ENCODE measurements around the gene MYO5B. TPM values are rescaled to one million over a fixed set of nuclear protein-coding genes. Genes with fewer than 3 reads are reported as not detected.

MYO5B gene
- polyA plus RNA-seq, 4 donors = 45.0 to 185 (median 102) TPM

- 55 to 61% (median 60%) methylated on average over 3 of the region's 3 CpGs for WGBS, 3 donors
- peaks cover 0 to 26% (median 8%) of the 10 kb centered on the region in 3 donors for H3K4me1 ChIP-seq (ENCODE audit: control insufficient read depth in 3 of 3, insufficient read depth in 2 of 3, low read depth in 1 of 3, low read length in 2 of 3)
- H3K27me3 ChIP-seq (ENCODE audit: control insufficient read depth in 3 of 3, insufficient read depth in 3 of 3, low read length in 3 of 3) = no peaks in the 10 kb centered on the region
- no peaks in the 10 kb centered on the region for H3K9me3 ChIP-seq (ENCODE audit: control insufficient read depth in 2 of 2, insufficient read depth in 1 of 2, low read depth in 1 of 2, low read length in 1 of 2)
- no peak overlapping the region for H3K4me3 ChIP-seq (ENCODE audit: low read depth in 1 of 3, low read length in 3 of 3)
- no peak for DNase-seq
- H3K27ac ChIP-seq (ENCODE audit: low read depth in 1 of 3, low read length in 2 of 3) = no peak overlapping the region
- peaks cover 0 to 52% (median 2%) of the 10 kb centered on the region in 3 donors for H3K36me3 ChIP-seq (ENCODE audit: control insufficient read depth in 3 of 3, insufficient read depth in 2 of 3, low read depth in 1 of 3, low read length in 3 of 3)
- FAIRE-seq = no peak
Measured at GRCh38 chr18:49861659-49862058, 333.3 kb downstream of the MYO5B start.

- H3K36me3 ChIP-seq (ENCODE audit: control insufficient read depth in 3 of 3, insufficient read depth in 2 of 3, low read depth in 1 of 3, low read length in 3 of 3) = peaks cover 0 to 54% (median 2%) of the 10 kb centered on the region in 3 donors
- no peak overlapping the region for H3K4me3 ChIP-seq (ENCODE audit: low read depth in 1 of 3, low read length in 3 of 3)
- H3K4me1 ChIP-seq (ENCODE audit: control insufficient read depth in 3 of 3, insufficient read depth in 2 of 3, low read depth in 1 of 3, low read length in 2 of 3) = peaks cover 0 to 26% (median 8%) of the 10 kb centered on the region in 3 donors
- no peak for FAIRE-seq
- H3K9me3 ChIP-seq (ENCODE audit: control insufficient read depth in 2 of 2, insufficient read depth in 1 of 2, low read depth in 1 of 2, low read length in 1 of 2) = no peaks in the 10 kb centered on the region
- DNase-seq = peak in 1 of 2 donors; percentile 58
- no peaks in the 10 kb centered on the region for H3K27me3 ChIP-seq (ENCODE audit: control insufficient read depth in 3 of 3, insufficient read depth in 3 of 3, low read length in 3 of 3)
- H3K27ac ChIP-seq (ENCODE audit: low read depth in 1 of 3, low read length in 2 of 3) = peak overlapping the region; percentile 78 to 99 (median 89)
- 17 to 68% (median 31%) methylated on average over 12 of the region's 12 CpGs for WGBS, 3 donors
Measured at GRCh38 chr18:49859725-49860124, 335.2 kb downstream of the MYO5B start.

DNA sequence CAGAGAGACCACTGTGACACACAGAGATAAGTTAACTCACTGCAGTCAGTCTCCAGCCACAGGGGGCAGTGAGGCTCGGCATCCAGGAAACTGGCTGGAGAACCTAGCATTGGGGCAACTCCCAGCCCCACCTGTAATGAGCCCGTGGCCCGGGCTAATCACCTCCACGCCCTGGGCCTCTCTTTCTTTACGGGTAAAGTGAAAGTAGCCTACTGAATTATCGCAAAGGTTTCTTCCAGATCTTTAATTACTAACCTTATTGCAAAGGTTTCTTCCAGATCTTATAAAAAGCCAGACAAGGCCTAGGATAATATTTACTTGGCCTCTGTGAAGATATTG lies 336.0 kb downstream of the MYO5B start:
- peaks cover 0 to 26% (median 8%) of the 10 kb centered on the region in 3 donors for H3K4me1 ChIP-seq (ENCODE audit: control insufficient read depth in 3 of 3, insufficient read depth in 2 of 3, low read depth in 1 of 3, low read length in 2 of 3)
- no peak overlapping the region for H3K4me3 ChIP-seq (ENCODE audit: low read depth in 1 of 3, low read length in 3 of 3)
- no peak for FAIRE-seq
- 11 to 54% (median 45%) methylated on average over 6 of the region's 6 CpGs for WGBS, 3 donors
- peak overlapping the region; percentile 78 to 99 (median 89) for H3K27ac ChIP-seq (ENCODE audit: low read depth in 1 of 3, low read length in 2 of 3)
- no peaks in the 10 kb centered on the region for H3K27me3 ChIP-seq (ENCODE audit: control insufficient read depth in 3 of 3, insufficient read depth in 3 of 3, low read length in 3 of 3)
- peaks cover 0 to 53% (median 3%) of the 10 kb centered on the region in 3 donors for H3K36me3 ChIP-seq (ENCODE audit: control insufficient read depth in 3 of 3, insufficient read depth in 2 of 3, low read depth in 1 of 3, low read length in 3 of 3)
- peak; percentile 91 to 95 for DNase-seq
- no peaks in the 10 kb centered on the region for H3K9me3 ChIP-seq (ENCODE audit: control insufficient read depth in 2 of 2, insufficient read depth in 1 of 2, low read depth in 1 of 2, low read length in 1 of 2)

DNA sequence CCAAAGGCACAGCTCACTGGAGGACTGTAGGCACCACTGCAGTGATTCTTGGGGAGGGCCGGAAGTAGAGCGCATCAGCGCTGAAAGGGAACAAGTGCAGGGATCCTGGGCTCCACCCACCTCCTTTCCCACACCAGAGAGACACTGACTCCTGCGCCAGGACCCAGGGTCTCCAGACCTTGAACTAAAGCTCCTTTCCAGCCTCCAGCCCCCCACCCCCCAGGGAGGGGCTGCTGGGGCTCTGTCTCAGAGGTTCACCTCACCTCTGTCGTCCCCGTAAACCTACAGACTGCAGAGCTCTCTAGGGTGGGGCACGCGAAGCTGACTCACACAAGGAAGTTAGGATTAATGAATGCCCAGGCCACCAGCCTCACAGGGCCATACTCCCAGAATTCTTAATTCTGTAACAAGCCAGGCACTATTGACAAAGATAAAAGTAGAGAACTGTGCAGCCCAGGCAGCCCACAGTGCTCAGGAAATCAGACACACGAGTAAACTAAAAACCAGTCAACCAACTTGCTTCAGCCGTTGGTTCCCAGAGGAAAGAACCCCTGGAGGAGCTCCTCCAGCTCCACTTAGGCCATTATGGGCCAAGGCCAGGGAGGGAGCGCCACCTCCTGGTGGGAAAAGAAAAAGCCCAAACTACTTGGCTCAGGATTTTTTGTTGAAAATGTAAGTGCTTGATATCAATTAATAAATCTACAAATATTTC lies 336.5 kb downstream of the MYO5B start:
- Histone ChIP-seq H3K4me1 (ENCODE audit: control insufficient read depth in 3 of 3, insufficient read depth in 2 of 3, low read depth in 1 of 3, low read length in 2 of 3) (peaks cover 0 to 26% (median 8%) of the 10 kb centered on the region in 3 donors), H3K27ac (ENCODE audit: low read depth in 1 of 3, low read length in 2 of 3) (peak overlapping the region; percentile 78 to 99 (median 89)), H3K27me3 (ENCODE audit: control insufficient read depth in 3 of 3, insufficient read depth in 3 of 3, low read length in 3 of 3) (no peaks in the 10 kb centered on the region), H3K36me3 (ENCODE audit: control insufficient read depth in 3 of 3, insufficient read depth in 2 of 3, low read depth in 1 of 3, low read length in 3 of 3) (peaks cover 0 to 50% (median 3%) of the 10 kb centered on the region in 3 donors), H3K9me3 (ENCODE audit: control insufficient read depth in 2 of 2, insufficient read depth in 1 of 2, low read depth in 1 of 2, low read length in 1 of 2) (no peaks in the 10 kb centered on the region), H3K4me3 (ENCODE audit: low read depth in 1 of 3, low read length in 3 of 3) (no peak overlapping the region)
- peak; percentile 89 to 90 for DNase-seq
- FAIRE-seq = no peak
- 12 to 46% (median 31%) methylated on average over 11 of the region's 11 CpGs for WGBS, 3 donors

DNA sequence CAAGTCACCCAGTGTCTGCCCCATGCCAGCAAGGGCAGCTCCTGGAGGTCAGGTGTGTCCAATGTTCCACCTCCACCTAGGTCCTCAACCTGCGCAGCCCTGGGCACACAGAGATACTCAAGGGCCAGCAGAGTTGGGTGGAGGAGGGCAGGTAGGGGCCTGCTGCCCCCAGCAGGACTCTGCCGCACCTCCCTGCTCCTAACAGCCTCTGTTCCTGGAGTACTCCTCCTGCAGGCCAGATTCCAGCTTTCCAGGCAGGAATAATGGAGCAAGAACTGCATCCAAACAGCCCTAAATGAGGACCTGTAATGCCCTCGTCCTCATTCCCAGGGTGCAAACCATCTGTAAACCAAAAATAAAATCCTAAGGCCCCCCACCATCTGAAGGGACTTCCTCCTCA lies 337.2 kb downstream of the MYO5B start:
- FAIRE-seq (no peak), DNase-seq (no peak)
- Histone ChIP-seq H3K4me1 (ENCODE audit: control insufficient read depth in 3 of 3, insufficient read depth in 2 of 3, low read depth in 1 of 3, low read length in 2 of 3) (peaks cover 0 to 26% (median 8%) of the 10 kb centered on the region in 3 donors), H3K27ac (ENCODE audit: low read depth in 1 of 3, low read length in 2 of 3) (peak overlapping the region in 2 of 3 donors; percentile 38 to 89), H3K9me3 (ENCODE audit: control insufficient read depth in 2 of 2, insufficient read depth in 1 of 2, low read depth in 1 of 2, low read length in 1 of 2) (no peaks in the 10 kb centered on the region), H3K36me3 (ENCODE audit: control insufficient read depth in 3 of 3, insufficient read depth in 2 of 3, low read depth in 1 of 3, low read length in 3 of 3) (peaks cover 0 to 51% (median 3%) of the 10 kb centered on the region in 3 donors), H3K4me3 (ENCODE audit: low read depth in 1 of 3, low read length in 3 of 3) (no peak overlapping the region), H3K27me3 (ENCODE audit: control insufficient read depth in 3 of 3, insufficient read depth in 3 of 3, low read length in 3 of 3) (no peaks in the 10 kb centered on the region)
- WGBS, 3 donors = 64 to 80% (median 78%) methylated on average over 3 of the region's 3 CpGs

DNA sequence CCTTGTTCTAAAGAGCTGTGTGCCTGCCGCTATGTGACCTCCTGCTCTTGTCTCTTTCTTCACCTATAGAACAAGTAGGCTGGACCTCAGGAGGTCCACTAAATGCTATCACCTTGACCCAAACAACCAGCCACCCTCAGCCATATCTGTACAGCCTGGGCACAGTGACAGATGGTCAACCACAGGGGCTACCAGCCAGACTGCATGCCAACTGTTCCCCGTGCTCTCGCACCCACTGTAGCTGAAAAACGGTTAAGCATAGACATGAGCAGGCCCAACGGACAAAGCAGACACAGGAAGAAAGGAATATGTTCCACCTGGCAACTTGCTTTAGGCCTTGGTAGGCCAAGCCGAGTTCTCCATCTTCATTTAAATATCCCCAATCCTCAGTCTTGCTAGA lies 338.5 kb downstream of the MYO5B start:
- DNase-seq = no peak
- FAIRE-seq = no peak
- WGBS, 3 donors = 94 to 97% (median 95%) methylated on average over 6 of the region's 6 CpGs
- Histone ChIP-seq H3K4me3 (ENCODE audit: low read depth in 1 of 3, low read length in 3 of 3) (no peak overlapping the region), H3K36me3 (ENCODE audit: control insufficient read depth in 3 of 3, insufficient read depth in 2 of 3, low read depth in 1 of 3, low read length in 3 of 3) (peaks cover 0 to 56% (median 2%) of the 10 kb centered on the region in 3 donors), H3K9me3 (ENCODE audit: control insufficient read depth in 2 of 2, insufficient read depth in 1 of 2, low read depth in 1 of 2, low read length in 1 of 2) (no peaks in the 10 kb centered on the region), H3K27me3 (ENCODE audit: control insufficient read depth in 3 of 3, insufficient read depth in 3 of 3, low read length in 3 of 3) (no peaks in the 10 kb centered on the region), H3K27ac (ENCODE audit: low read depth in 1 of 3, low read length in 2 of 3) (no peak overlapping the region), H3K4me1 (ENCODE audit: control insufficient read depth in 3 of 3, insufficient read depth in 2 of 3, low read depth in 1 of 3, low read length in 2 of 3) (peaks cover 0 to 26% (median 8%) of the 10 kb centered on the region in 3 donors)

DNA sequence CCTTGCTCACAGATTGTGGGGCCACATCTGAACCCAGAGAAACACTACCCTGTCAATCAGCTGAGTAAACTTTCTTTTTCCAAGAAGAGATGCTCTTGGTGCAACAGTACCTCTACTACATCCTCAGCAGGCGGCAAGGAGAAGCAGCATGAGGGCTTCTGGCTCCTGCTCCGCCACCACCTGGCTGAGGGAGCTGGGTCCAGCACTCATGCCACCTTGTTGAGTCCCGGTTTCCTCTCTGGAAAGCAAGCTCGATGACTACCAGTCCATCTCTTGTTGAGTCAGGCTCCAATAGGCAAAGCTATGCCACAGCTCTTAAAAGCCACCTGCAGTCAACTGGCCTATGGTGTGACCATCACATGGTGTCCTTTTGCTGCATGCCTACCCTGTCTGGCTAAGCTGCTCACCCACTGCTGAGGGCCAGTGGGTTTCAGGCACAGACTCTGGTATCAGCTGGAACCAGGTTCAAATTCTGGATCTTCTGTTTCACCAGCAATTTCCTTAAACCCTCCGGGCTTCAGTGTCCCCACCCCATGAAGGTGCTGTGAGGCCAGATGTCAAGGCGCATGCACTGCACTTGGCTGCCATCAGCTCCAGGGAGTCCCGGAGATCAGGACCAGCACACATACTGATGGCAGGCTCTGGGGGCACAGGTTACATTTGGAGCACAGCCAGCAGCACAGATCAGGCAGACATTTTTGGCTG lies 339.1 kb downstream of the MYO5B start:
- no peaks in the 10 kb centered on the region for H3K27me3 ChIP-seq (ENCODE audit: control insufficient read depth in 3 of 3, insufficient read depth in 3 of 3, low read length in 3 of 3)
- DNase-seq (no peak), FAIRE-seq (no peak)
- no peak overlapping the region for H3K4me3 ChIP-seq (ENCODE audit: low read depth in 1 of 3, low read length in 3 of 3)
- H3K36me3 ChIP-seq (ENCODE audit: control insufficient read depth in 3 of 3, insufficient read depth in 2 of 3, low read depth in 1 of 3, low read length in 3 of 3) = peaks cover 0 to 55% (median 2%) of the 10 kb centered on the region in 3 donors
- H3K4me1 ChIP-seq (ENCODE audit: control insufficient read depth in 3 of 3, insufficient read depth in 2 of 3, low read depth in 1 of 3, low read length in 2 of 3) = peaks cover 0 to 26% (median 7%) of the 10 kb centered on the region in 3 donors
- H3K9me3 ChIP-seq (ENCODE audit: control insufficient read depth in 2 of 2, insufficient read depth in 1 of 2, low read depth in 1 of 2, low read length in 1 of 2) = no peaks in the 10 kb centered on the region
- 92 to 97% (median 96%) methylated on average over 7 of the region's 7 CpGs for WGBS, 3 donors
- H3K27ac ChIP-seq (ENCODE audit: low read depth in 1 of 3, low read length in 2 of 3) = no peak overlapping the region

- Histone ChIP-seq H3K27me3 (ENCODE audit: control insufficient read depth in 3 of 3, insufficient read depth in 3 of 3, low read length in 3 of 3) (no peaks in the 10 kb centered on the region), H3K36me3 (ENCODE audit: control insufficient read depth in 3 of 3, insufficient read depth in 2 of 3, low read depth in 1 of 3, low read length in 3 of 3) (peaks cover 0 to 58% (median 2%) of the 10 kb centered on the region in 3 donors), H3K27ac (ENCODE audit: low read depth in 1 of 3, low read length in 2 of 3) (no peak overlapping the region), H3K9me3 (ENCODE audit: control insufficient read depth in 2 of 2, insufficient read depth in 1 of 2, low read depth in 1 of 2, low read length in 1 of 2) (no peaks in the 10 kb centered on the region), H3K4me3 (ENCODE audit: low read depth in 1 of 3, low read length in 3 of 3) (no peak overlapping the region), H3K4me1 (ENCODE audit: control insufficient read depth in 3 of 3, insufficient read depth in 2 of 3, low read depth in 1 of 3, low read length in 2 of 3) (peaks cover 0 to 25% (median 0%) of the 10 kb centered on the region in 3 donors)
- DNase-seq (no peak), FAIRE-seq (no peak)
- 92 to 99% (median 95%) methylated on average over 3 of the region's 3 CpGs for WGBS, 3 donors
Measured at GRCh38 chr18:49854681-49855080, 340.3 kb downstream of the MYO5B start.

Measured in small intestine (tissue), 7 donors.